Measurements from ENCODE around the gene PARN. TPM values are rescaled to one million over a fixed set of nuclear protein-coding genes. Genes with fewer than 3 reads are reported as not detected.

Gene PARN
- total RNA-seq, 1 donor from 2014 or later, result 18.9 TPM

DNA sequence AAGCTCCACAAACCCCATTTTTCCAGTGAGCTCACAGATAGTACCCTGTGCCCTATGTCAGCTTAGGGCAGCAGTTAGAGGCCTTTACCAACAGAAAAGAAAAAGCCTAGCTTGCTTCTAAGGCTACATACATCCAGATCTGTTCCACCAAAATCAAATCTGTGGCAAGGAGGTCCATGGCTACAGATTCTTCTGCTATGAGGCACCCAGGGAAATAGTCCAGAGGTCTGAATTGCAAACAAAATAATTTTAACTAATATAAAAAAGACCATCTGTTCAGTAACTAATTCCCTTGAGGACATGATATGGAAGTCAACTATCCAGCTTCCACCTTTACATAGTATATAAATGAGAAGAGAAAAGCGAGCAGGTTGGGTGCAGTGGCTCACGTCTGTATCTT, 129.3 kb downstream of the PARN start:
- no peak for DNase-seq (ENCODE audit: low read depth in 2 of 2)

DNA sequence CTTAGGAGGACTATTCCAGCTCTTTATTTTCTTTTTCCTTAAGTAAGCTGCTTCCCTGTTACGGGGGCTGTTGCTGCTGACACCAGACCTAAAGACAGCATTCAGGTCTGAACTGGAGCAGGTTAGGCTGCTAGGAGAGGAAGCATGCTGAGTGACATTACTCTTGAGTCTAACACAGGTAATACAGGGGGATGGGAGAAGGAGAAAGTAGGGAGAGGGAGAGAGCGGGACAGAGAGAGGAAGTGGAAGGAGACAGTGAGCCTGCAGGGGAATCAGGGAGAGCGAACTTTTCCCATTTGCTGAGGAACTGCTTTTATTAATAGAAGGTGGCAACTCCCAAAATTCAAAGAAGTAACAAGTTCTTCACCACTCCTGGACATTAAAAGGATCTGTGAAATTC, 130.9 kb downstream of the PARN start:
- no peak for DNase-seq (ENCODE audit: low read depth in 2 of 2)

DNA sequence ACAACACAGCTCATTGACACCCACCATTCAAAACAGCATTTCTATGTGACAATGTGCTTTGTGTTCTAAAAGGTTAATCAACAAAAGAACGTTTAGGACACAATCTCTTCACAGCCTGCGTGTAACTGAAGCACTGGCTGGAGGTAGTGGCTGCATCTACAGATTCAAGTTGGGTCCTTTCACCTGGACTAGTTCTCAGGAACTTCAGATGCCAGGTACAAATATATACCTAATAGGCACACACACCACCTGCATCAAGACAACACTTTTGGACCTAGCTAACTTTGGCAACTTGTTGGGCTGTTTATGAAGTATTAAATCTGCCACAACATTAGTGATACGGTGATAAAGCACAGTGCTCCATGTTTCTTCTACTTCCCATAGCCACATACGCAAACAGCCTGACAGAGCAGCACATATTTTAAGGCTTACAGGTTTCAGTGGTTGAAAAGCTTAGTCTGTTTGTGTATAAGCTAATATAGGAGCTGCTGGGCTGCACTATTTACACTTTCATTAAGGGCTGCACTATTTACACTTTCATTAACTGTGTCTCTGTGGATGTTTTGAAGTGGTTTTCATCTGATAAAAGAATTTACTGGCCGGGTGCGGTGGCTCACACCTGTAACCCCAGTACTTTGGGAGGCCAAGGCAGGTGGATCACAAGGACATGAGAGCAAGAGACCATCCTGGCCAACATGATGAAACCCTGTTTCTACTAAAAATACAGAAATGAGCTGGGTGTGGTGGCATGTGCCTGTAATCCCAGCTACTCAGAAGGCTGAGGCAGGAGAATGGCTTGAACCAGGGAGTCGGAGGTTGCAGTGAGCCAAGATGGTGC, 132.6 kb downstream of the PARN start:
- no peak for DNase-seq (ENCODE audit: low read depth in 2 of 2)

DNA sequence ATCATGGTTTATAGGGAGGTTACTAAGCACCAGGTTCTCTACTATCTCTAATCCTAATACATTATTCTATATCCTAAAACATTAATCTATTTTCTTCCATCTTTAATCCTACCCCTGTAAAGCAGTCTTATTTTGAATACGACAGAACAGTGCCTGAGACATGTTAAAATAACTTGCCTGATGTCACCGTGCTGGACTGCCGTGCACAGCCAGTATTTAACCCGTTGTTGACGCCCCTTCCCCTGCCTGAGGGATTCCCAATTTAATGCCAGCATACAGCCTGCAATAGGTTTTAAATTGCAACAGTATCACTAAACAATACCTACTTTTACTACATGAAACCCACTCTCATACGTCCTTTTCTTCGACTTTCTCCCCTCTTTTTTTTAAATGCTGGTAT, 133.3 kb downstream of the PARN start:
- no peak for DNase-seq (ENCODE audit: low read depth in 2 of 2)

DNA sequence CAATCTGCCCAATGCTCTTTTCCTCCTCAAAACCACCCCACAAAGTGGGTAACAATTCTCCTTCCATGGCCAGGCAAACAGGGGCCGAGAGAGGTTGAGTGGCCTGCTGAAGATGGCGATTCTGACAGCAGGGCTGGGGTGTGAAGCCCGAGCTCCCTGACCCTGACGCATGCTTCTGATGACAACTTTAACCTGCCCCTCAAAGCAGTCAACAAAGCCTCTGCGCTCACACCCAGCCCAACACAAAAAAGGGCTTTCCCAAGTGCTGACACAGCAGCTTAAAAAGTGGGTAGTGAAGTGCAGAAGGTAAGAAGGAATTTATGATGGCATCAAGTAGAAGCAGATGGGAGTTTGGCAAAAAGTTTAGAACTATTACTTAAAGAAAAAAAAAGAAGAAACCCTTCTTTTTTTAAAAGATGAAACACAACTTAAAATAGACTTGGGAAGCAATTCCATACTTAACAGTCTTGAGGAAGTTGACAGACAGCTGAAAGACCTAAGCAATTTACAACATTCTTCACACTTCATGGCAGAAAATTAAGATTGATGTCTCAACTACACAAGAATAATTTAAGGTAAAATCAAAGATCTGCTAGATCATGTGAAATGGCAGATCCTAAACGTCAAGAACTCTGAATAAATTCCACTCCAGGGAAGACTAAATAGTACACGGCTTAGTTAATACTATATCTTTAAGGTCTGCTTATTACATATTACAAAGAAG, 133.9 kb downstream of the PARN start:
- DNase-seq (ENCODE audit: low read depth in 2 of 2), result no peak

DNA sequence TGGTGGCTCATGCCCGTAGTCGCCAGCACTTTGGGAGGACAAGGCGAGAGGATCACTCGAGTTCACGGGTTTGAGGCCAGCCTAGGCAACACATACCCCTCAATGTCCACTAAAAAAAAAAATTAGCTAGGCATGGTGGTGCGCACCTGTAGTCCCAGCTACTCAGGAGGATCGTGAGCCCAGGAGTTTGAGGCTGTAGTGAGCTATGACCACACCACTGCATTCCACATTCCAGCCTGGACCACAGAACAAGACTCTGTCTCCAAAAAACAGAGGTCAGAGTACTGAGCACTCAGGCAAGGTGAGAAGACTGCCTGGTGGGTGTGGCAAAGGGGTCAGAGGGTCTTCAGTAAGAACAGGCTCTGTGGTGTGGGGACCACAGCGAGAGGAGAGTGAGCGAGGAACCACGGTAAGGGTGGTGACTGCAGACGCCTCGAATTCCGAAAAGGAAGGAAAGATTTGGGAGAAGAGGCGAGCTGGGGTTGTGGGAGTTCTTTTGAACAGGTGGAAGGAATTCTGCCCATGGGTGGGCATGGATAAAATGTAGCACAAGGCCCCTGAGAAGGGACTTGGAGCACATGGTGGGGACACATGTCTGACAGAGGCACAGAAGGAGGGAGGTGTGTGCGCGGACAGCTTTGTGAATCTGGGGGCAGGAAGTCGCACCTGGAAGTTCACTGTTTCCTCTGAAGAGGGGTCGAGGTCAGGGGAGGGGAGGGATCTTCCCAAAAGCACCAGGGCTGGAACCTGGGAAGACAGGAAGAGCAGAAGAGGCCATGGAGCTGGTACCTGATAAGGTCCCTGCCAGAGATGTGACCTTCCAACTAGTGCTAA, 134.6 kb downstream of the PARN start:
- no peak for DNase-seq (ENCODE audit: low read depth in 2 of 2)

DNA sequence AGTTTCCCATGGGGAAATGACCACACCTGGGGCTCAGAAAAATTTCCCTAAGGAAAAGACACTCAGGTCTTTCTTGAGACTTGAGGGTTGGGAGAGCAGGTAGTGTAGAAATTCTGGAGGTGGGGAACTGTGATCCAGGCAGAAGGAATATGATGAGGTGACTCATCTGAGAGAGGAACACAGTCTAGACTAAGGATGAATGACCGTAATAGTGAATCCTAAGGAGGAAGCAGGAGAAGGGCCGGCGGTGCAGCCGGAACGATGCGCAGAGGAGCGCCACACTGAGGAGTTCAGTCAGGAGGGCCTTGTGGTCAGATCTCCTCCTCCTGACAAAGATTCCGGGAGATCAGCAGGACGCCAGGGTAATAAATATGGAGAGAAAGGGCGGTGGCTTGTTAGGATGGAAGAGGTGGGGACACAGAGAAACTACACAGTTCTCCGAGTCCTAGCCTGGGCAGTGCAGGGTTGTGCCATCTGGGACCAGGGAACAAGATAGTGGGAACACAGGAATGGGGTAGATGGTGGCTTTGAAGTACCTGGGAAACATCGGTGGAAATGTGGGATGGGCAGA, 135.6 kb downstream of the PARN start:
- DNase-seq (ENCODE audit: low read depth in 2 of 2), result no peak

DNA sequence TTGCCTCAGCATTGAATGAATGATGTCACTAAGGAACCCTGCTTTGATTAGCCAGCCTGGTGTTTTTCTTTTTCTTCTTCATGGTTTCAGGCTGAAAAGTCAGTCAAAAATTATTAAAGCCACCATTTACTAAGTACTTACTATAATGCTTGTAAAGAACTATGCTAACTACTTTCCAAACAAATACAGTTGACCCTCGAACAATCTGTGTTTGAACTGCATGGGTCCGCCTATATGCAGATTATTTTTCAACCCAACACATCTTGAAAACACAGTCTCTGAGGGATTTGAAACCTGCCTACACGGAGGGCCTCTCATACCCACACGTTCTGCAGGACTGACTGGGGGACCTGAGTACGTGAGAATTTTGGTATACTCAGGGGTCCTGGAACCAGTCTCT, 136.3 kb downstream of the PARN start:
- no peak for DNase-seq (ENCODE audit: low read depth in 2 of 2)

DNA sequence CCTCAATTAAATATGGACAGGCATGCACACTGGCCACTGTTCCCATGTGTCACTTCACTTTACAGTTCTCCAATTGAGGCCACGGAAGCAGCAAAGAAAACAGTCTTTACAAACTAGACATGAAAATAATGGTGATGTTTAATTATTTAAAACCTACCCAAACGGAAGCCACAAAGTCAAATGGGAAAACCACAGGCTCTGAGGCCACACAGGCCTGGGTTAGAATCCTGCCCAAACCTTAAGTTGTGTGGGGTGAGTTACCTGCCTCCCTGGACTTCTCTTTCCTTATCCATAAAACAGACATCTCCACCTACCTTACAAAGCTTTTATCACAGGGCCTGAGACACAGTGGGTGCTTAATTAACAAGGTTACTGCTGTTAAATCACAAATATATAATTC, 137.4 kb downstream of the PARN start:
- DNase-seq (ENCODE audit: low read depth in 2 of 2), result no peak

DNA sequence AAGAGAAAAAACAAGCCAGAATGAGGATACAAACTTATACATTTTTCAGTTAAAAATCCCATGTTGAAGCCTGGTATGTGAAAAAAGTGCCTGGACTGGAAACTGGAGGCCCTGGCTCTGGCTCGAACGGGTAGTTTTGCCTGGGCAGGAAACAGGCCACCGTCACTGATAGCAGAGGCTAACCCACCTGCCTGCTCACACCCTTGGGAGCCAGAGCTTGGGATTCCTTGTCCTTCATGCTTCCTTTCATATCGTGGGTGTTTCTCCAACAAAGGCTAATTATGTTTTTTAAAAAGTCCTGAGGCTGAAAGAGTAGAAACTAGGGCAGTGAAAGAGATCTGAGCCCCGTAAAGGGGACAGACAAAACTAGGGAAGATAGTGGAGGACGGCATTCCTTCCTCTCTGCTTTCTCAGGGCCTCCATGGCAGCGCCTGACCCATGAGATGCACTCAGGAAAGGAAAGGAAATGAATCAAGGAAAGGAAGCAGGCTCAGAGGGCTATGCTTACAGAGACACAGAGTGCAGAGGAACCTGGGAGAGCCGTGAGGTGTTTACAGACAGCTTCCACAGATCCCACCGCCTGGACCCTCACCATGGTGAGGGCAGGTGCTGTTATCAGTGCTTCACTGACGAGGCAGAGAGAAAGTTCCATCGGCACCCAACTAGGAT, 138.1 kb downstream of the PARN start:
- DNase-seq (ENCODE audit: low read depth in 2 of 2), result peak in 1 of 2 donors; percentile 70

DNA sequence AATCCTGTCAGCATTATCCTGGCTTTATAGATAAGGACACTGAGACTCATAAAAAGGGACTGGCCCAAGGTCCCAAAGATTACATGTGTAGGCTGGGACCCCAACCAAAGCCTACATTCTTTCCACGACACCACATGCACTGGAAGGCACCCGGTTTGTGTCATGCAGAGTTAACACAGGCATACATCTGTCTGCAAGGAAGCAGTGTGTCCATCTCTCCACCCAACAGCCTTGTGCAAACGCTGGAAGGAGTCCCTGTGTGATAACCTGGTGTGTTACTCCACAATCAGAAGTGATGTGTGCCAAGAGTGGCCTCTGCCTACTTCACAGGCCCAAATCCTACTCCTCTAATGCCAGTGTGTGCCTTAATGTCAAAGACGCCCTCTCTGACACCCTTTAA, 139.8 kb downstream of the PARN start:
- DNase-seq (ENCODE audit: low read depth in 2 of 2), result no peak

DNA sequence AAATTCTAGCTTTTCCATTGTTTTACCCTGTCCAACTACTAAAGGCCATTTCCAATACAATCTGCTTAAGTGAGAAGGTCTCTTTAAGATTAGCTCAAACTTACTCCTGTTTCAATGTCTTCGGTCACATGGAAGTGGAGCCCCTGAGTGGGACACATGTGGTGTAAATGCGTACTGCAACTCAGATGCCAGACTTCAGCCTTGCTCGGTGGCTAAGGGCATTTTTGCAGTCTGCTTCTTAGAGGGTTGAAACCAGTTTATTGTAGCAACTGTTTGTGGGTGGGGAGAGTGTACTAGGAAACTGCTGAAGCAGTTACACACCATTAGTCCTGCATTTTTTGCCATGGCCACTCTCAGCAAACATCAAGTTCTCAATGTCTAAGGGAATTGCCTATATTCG, 140.6 kb downstream of the PARN start:
- no peak for DNase-seq (ENCODE audit: low read depth in 2 of 2)

DNA sequence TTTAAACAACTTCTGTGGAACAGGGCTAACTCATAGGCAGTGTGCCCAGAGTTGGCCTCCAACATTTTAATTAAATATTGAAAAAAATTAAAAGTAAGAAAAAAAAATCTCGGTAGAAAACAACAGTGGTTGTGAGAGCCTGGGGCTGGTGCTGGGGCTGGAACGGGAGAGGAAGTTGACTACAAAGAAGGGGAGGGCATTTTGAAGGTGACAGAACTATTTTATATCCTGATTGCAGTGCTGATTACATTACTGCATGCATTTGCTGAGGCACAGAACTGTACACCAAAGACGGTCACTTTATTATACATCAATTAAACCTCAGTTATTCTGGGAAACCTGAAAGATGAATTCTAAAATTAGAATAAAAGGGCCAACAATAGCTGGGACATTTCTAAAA, 142.5 kb downstream of the PARN start:
- DNase-seq (ENCODE audit: low read depth in 2 of 2), result peak in 1 of 2 donors; percentile 63

DNA sequence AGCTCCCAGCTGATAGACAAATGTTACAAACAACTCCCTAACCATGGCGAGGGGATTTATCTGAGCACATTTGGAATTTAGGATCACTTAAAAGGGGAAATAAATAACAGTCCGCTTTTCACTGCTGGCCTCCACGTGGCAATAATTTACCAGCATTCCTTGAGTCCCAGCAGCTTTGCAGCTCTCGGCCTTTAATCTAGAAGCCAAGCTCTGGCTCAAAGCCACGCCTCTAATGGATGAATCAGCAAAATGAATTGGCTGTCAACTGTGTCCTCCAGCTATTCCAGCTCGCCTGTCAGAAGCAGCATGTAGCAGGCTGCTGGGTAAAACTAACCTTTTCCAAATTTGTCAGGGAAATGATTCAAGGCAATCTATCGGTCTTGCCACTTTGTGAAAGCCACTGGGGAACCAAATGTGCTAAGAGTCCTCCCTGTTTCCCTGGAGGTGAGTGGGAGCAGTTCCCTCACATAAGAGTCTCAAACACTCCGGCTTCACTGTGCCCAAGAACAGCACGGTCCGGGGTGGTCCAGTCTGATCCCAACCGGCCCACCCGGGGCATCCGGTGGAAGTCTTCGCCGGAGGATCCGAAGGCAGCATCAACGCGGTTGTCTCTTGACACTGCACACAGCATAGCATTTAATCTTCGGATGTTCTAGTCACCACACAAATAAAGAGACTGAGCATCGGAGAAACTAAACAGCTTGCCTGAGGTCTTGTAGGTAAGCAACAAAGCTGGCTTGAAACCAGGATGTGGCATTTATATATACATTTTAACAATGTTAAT, 143.3 kb downstream of the PARN start:
- peak; percentile 52 to 90 for DNase-seq (ENCODE audit: low read depth in 2 of 2)

DNA sequence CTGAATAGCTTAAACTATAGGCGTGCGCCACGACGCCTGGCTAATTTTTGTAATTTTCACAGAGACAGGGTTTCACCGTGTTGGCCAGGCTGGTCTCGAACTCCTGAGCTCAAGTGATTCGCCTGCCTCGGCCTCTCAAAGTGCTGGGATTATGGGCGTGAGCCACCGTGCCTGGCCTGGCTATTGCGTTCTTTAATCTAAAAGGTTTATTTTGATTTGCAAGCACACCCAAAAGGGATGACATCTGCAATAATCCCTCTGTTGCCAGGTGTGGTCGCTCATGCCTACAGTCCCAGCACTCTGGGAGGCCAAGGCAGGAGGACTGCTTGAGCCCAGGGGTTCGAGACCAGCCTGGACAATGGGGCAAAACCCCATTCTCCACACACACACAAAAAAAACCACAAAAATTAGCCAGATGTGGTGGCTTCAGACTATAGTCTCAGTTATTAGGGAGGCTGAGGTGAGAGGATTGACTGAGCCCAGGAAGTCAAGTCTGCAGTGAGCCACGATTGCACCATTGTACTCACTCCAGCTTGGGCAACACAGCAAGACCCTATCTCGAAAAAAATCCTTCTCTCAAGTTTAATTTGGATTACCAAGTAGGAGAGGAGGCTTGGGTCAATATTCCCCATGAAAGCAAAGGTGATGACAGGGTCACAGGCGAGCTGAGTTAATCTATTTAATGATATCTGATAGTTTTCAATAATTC, 144.1 kb downstream of the PARN start:
- DNase-seq (ENCODE audit: low read depth in 2 of 2), result no peak

DNA sequence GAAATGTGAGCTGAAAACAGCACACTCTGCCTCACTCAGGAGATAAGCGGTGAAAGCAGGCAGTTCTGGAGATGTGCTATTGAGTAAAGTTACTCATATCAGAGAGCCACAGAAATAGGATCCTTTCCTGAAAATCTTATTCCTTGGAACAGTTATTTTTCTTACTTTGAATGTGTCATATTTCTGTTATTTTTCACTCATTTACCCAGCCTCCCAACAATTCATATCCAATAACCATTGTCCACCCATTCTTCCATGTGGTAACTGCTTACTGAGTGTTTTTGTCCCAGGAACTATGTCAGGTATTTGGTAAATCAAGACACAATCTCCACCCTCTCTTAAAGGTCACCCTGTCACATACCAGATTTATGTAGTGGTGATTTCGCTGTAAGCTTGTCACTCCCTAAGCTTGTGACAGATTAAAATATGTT, 144.9 kb downstream of the PARN start:
- DNase-seq (ENCODE audit: low read depth in 2 of 2), result no peak

DNA sequence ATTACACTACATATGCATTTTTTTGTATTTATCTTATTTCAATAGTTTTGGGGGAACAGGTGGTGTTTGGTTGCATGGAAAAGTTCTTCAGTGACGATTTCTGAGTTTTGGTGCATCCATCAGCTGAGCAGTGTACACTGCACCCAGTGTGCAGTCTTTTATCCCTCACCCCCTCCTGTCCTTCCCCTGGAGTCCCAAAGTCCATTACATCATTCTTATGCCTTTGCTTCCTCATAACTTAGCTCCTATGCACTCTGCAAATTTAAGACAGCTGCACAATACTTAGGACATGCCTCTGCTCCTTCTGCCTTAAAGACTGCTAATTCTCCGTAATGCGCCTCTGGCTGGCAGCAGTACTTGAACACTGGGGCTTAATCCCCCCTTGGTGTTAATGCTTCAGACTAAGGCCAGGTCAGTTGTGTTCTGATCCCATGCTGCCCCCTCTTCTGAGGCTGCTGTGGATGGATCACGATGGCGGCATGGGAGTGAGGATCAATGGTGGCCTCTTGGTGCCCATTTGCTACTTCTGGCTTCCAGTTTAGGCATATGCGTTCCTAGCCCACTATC, 146.2 kb downstream of the PARN start:
- DNase-seq (ENCODE audit: low read depth in 2 of 2), result no peak

DNA sequence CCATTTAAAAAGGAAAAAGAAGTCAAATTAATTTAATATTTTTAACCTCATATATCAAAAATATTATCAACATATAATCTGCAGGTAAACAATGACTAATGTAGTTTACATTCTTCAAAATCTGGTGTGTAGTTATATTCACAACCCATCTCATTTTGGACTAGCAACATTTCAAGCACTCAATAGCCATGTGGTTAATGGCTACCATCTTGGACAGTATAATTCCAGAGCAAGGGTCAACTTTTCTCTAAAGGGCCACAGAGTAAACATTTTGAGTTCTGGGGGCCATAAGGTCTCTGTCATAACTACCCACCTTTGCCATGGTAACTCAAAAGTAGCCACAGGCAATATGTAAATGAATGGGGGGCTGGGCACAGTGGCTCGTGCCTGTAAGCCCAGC, 153.9 kb downstream of the PARN start:
- DNase-seq (ENCODE audit: low read depth in 2 of 2), result no peak

DNA sequence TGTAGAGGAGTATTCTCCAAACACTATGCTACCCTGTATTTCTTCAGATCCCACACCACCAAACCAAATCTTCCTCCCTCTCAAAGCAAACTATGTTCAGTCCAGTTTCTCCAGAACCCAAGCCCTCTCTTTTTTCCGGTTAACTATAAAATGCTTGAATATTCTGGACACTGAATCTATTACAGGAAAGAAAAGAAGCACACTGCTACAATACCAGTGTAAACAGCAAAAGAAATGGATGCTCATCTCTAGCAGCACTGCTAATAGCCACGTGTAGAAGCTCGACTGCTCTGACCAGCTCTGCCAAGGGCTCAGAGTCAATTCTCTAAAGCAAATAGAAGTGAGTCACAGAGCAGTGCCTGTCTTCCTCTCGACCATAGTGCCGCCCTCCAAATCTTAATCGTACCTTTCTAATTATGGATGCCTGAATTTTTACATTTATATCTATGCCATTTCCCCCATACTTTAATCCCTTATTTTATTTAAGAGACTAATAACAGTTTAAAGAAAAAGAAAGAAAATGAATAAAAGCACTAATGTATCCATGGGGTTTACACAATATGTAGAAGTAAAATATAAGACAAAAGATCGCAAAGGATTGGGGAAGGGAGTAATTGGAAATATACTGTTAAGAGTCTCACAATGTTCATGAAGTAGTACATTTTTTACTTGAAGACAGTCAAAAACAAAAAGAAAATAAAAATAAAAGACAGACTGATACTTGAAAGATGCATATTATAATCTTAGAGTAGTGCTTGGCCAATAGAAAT, 154.5 kb downstream of the PARN start:
- DNase-seq (ENCODE audit: low read depth in 2 of 2), result no peak

Measured in dermis microvascular lymphatic vessel endothelial cell (primary cell).